Posterior vena cava (tissue), 2 donors: ENCODE data around the gene FAM3B. TPM values are rescaled to one million over a fixed set of nuclear protein-coding genes. Genes with fewer than 3 reads are reported as not detected.

Experiments used
- total RNA-seq, 2 donors: library from RNA; stranded (reverse); fragmentation: NEBNext Ultra II Directional; extraction: Animal tissue kit (Norgen Biotek cat#: 25700); gene quantifications; one replicate each; pipeline ENCODE4 v1.2.1, GENCODE V29; 2021
- donor health status: DM: yes; HTN: yes; CAD: no.
- donor health status: DM: yes; HTN: yes; CAD: no.

The FAM3B gene
- total RNA-seq, 2 donors from 2014 or later: 0.60 to 1.1 TPM

Other genes with a start within 250 kb of the FAM3B start
- 100 to 1,000 TPM in 1 of 2 donors, 10 to 100 TPM in 1; 70.4 to 102 TPM for gene BACE2, start 148.6 kb upstream of the FAM3B start, total RNA-seq
- 10 to 100 TPM; 17.6 to 20.4 TPM for gene MX2, start 45.2 kb downstream of the FAM3B start, total RNA-seq
- 10 to 100 TPM; 14.0 to 52.2 TPM for gene MX1, start 109.4 kb downstream of the FAM3B start, total RNA-seq
- under 1 TPM in 1 of 2 donors, not detected in 1; 0.14 TPM for gene TMPRSS2, start 191.4 kb downstream of the FAM3B start, total RNA-seq